H9 (cell line): ENCODE results near the gene TRPM3. TPM values are rescaled to one million over a fixed set of nuclear protein-coding genes. Genes with fewer than 3 reads are reported as not detected.

Experiments used
- DNase-seq: peaks from one replicate; pipeline ENCODE4 v3.0.0-alpha.2; 2017
- H2AFZ ChIP-seq: one replicate; pipeline ENCODE4 v1.6.1; 2013; ENCODE audit warnings: mild to moderate bottlenecking, low read length, control low read depth, moderate library complexity
- H2AK5ac ChIP-seq: 2 replicates; pipeline ENCODE4 v1.6.1; 2013; ENCODE audit warnings: low read length, control low read depth, mixed read lengths; ENCODE audit not compliant: insufficient read length
- H2BK120ac ChIP-seq: one replicate; pipeline ENCODE4 v1.6.1; 2013; ENCODE audit warnings: low read depth, mild to moderate bottlenecking, low read length, control low read depth, inconsistent platforms; ENCODE audit not compliant: poor library complexity, severe bottlenecking
- H2BK12ac ChIP-seq: 2 replicates; pipeline ENCODE4 v1.6.1; 2013; ENCODE audit warnings: low read length, control low read depth, mixed read lengths, low read depth; ENCODE audit not compliant: insufficient read length
- H2BK15ac ChIP-seq: 2 replicates; pipeline ENCODE4 v1.6.1; 2013; ENCODE audit warnings: low read depth, low read length, control low read depth
- H2BK20ac ChIP-seq: one replicate; pipeline ENCODE4 v1.6.1; 2013; ENCODE audit warnings: low read depth, mild to moderate bottlenecking, low read length, control low read depth, inconsistent platforms; ENCODE audit not compliant: poor library complexity, severe bottlenecking
- H2BK5ac ChIP-seq: 2 replicates; pipeline ENCODE4 v1.6.1; 2013; ENCODE audit warnings: low read length, control low read depth, mixed read lengths; ENCODE audit not compliant: insufficient read length
- H3K14ac ChIP-seq: 2 replicates; pipeline ENCODE4 v1.6.1; 2013; ENCODE audit warnings: low read length, control low read depth; ENCODE audit not compliant: insufficient read depth
- H3K18ac ChIP-seq: 2 replicates; pipeline ENCODE4 v1.6.1; 2013; ENCODE audit warnings: low read depth, mild to moderate bottlenecking, mixed read lengths, low read length, control low read depth; ENCODE audit not compliant: insufficient read length
- H3K23ac ChIP-seq: 2 replicates; pipeline ENCODE4 v1.6.1; 2013; ENCODE audit warnings: low read length, control low read depth, mixed read lengths, low read depth; ENCODE audit not compliant: insufficient read length
- H3K23me2 ChIP-seq: 2 replicates; pipeline ENCODE4 v1.6.1; 2013; ENCODE audit warnings: low read depth, mild to moderate bottlenecking, mixed read lengths, low read length, control low read depth; ENCODE audit not compliant: insufficient read length, poor library complexity, severe bottlenecking
- H3K27ac ChIP-seq: 2 replicates; pipeline ENCODE4 v1.5.1; 2013; ENCODE audit warnings: low read length, control low read depth, mixed read lengths, low read depth; ENCODE audit not compliant: insufficient read length
- H3K27me3 ChIP-seq: 2 replicates; pipeline ENCODE4 v1.6.1; 2013; ENCODE audit warnings: low read length, control low read depth, inconsistent platforms; ENCODE audit not compliant: insufficient read depth
- H3K4ac ChIP-seq: 2 replicates; pipeline ENCODE4 v1.6.1; 2013; ENCODE audit warnings: low read depth, mild to moderate bottlenecking, control low read depth, inconsistent platforms, low read length, moderate library complexity
- H3K4me1 ChIP-seq: 2 replicates; pipeline ENCODE4 v1.6.1; 2013; ENCODE audit warnings: low read length, control low read depth, inconsistent platforms; ENCODE audit not compliant: insufficient read depth
- H3K4me2 ChIP-seq: 2 replicates; pipeline ENCODE4 v1.6.1; 2013; ENCODE audit warnings: low read length, control low read depth, mixed read lengths; ENCODE audit not compliant: insufficient read length, insufficient read depth
- H3K56ac ChIP-seq: 2 replicates; pipeline ENCODE4 v1.6.1; 2013; ENCODE audit warnings: low read depth, mild to moderate bottlenecking, mixed read lengths, low read length, control low read depth; ENCODE audit not compliant: insufficient read length
- H3K79me1 ChIP-seq: 2 replicates; pipeline ENCODE4 v1.6.1; 2013; ENCODE audit warnings: low read depth, mild to moderate bottlenecking, moderate library complexity, low read length, control low read depth, inconsistent platforms; ENCODE audit not compliant: insufficient read depth, poor library complexity, severe bottlenecking
- H3K79me2 ChIP-seq: 2 replicates; pipeline ENCODE4 v1.6.1; 2013; ENCODE audit warnings: low read length, control low read depth, inconsistent platforms; ENCODE audit not compliant: insufficient read depth
- H3K9ac ChIP-seq: 2 replicates; pipeline ENCODE4 v1.6.1; 2013; ENCODE audit warnings: low read length, control low read depth, mixed read lengths; ENCODE audit not compliant: insufficient read length; ENCODE audit errors: extremely low read depth
- H3K9me3 ChIP-seq: one replicate; pipeline ENCODE4 v1.6.1; 2013; ENCODE audit warnings: low read depth, low read length, inconsistent platforms; ENCODE audit not compliant: control insufficient read depth
- H3T11ph ChIP-seq: one replicate; pipeline ENCODE4 v1.6.1; 2013; ENCODE audit warnings: mild to moderate bottlenecking, low read length, control low read depth, inconsistent platforms
- H4K20me1 ChIP-seq: one replicate; pipeline ENCODE4 v1.6.1; 2013; ENCODE audit not compliant: control insufficient read depth, insufficient read length, insufficient read depth
- H4K5ac ChIP-seq: 2 replicates; pipeline ENCODE4 v1.6.1; 2013; ENCODE audit warnings: low read depth, mild to moderate bottlenecking, mixed read lengths, low read length, control low read depth; ENCODE audit not compliant: insufficient read length
- H4K8ac ChIP-seq: replicated peaks from 2 replicates; pipeline ENCODE4 v1.6.1; 2013; ENCODE audit warnings: low read length, control low read depth, mixed read lengths, low read depth; ENCODE audit not compliant: insufficient read length
- H4K91ac ChIP-seq: 2 replicates; pipeline ENCODE4 v1.6.1; 2013; ENCODE audit warnings: low read depth, mild to moderate bottlenecking, moderate library complexity, mixed read lengths, low read length, control low read depth; ENCODE audit not compliant: insufficient read length
- H3K27ac Mint-ChIP-seq, 3 experiments: 2 replicates in 2 of 3; 3 replicates in 1 of 3; pipeline ENCODE4 v1.8.0; 2020 to 2021; ENCODE audit warnings: mixed read lengths in 3 of 3, mild to moderate bottlenecking in 1 of 3, moderate library complexity in 1 of 3
- H3K27me3 Mint-ChIP-seq: 2 replicates; pipeline ENCODE4 v1.8.0; 2021; ENCODE audit warnings: low read depth, mild to moderate bottlenecking, moderate library complexity, mixed read lengths
- H3K36me3 Mint-ChIP-seq, 3 experiments: 2 replicates in 2 of 3; 3 replicates in 1 of 3; pipeline ENCODE4 v1.8.0; 2020 to 2021; ENCODE audit warnings: low read depth in 3 of 3, mixed read lengths in 3 of 3; ENCODE audit not compliant: insufficient read depth in 1 of 3
- H3K4me1 Mint-ChIP-seq, 2 experiments: 2 replicates each; pipeline ENCODE4 v1.8.0; 2020; ENCODE audit warnings: mixed read lengths in 2 of 2
- H3K4me3 Mint-ChIP-seq, 2 experiments: 2 replicates in 1 of 2; 3 replicates in 1 of 2; pipeline ENCODE4 v1.8.0; 2020 to 2021; ENCODE audit warnings: mild to moderate bottlenecking in 2 of 2, mixed read lengths in 2 of 2, moderate library complexity in 1 of 2
- H3K9me3 Mint-ChIP-seq, 2 experiments: 2 replicates in 1 of 2; 3 replicates in 1 of 2; pipeline ENCODE4 v1.8.0; 2020; ENCODE audit warnings: mild to moderate bottlenecking in 2 of 2, mixed read lengths in 2 of 2, moderate library complexity in 1 of 2
- WGBS: extraction: QIAGEN DNeasy Blood & Tissue Kit; methylation state at CpG from one replicate; pipeline ENCODE4 v1.1.7; 2013; ENCODE audit warnings: missing lambda C conversion rate, low lambda C conversion rate, mixed read lengths; ENCODE audit not compliant: insufficient read length; ENCODE audit errors: extremely low coverage; 5-methylcytosine and 5-hydroxymethylcytosine counted together
- total RNA-seq: library from RNA; stranded (reverse); gene quantifications from 2 replicates; pipeline ENCODE4 v1.2.1, GENCODE V29; 2021
- TF ChIP-seq, protein P1 (sequence below): fragments of 200-600 bp; sonication (generic); conservative IDR thresholded peaks from 3 replicates; pipeline ENCODE4 v1.8.0; 2021; ENCODE audit warnings: antibody characterized with exemption, mild to moderate bottlenecking

TRPM3 gene
- total RNA-seq, 1 experiment from 2014 or later = 10.3 TPM

- no peak for DNase-seq
- no peak overlapping the region for H4K5ac ChIP-seq
- H2BK15ac ChIP-seq = no peak overlapping the region
- no peak overlapping the region for H2AFZ ChIP-seq
- H4K8ac ChIP-seq = no peak overlapping the region
- no peak overlapping the region for H3K56ac ChIP-seq
- no peak overlapping the region for H3K18ac ChIP-seq
- Mint-ChIP-seq H3K27ac (no peak overlapping the region), H3K27me3 (peaks cover 1% of the 10 kb centered on the region; the same call in 1 of the 2 replicates), H3K9me3 (no peaks in the 10 kb centered on the region), H3K4me1 (peaks cover 4 to 6% of the 10 kb centered on the region in 2 experiments; a peak in 3 of 4 replicates), H3K4me3 (no peak overlapping the region), H3K36me3 (no peaks in the 10 kb centered on the region)
- no peak overlapping the region for H2BK120ac ChIP-seq
- H4K20me1 ChIP-seq = no peaks in the 10 kb centered on the region
- no peaks in the 10 kb centered on the region for H3K9me3 ChIP-seq
- TF ChIP-seq, protein P1, sequence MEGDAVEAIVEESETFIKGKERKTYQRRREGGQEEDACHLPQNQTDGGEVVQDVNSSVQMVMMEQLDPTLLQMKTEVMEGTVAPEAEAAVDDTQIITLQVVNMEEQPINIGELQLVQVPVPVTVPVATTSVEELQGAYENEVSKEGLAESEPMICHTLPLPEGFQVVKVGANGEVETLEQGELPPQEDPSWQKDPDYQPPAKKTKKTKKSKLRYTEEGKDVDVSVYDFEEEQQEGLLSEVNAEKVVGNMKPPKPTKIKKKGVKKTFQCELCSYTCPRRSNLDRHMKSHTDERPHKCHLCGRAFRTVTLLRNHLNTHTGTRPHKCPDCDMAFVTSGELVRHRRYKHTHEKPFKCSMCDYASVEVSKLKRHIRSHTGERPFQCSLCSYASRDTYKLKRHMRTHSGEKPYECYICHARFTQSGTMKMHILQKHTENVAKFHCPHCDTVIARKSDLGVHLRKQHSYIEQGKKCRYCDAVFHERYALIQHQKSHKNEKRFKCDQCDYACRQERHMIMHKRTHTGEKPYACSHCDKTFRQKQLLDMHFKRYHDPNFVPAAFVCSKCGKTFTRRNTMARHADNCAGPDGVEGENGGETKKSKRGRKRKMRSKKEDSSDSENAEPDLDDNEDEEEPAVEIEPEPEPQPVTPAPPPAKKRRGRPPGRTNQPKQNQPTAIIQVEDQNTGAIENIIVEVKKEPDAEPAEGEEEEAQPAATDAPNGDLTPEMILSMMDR = no peak
- no peaks in the 10 kb centered on the region for H3K79me2 ChIP-seq
- no peak overlapping the region for H2BK20ac ChIP-seq
- no peak overlapping the region for H3K9ac ChIP-seq
- no peak overlapping the region for H2BK12ac ChIP-seq
- H3K27me3 ChIP-seq = no peaks in the 10 kb centered on the region
- H3K4me1 ChIP-seq = no peaks in the 10 kb centered on the region
- no peak overlapping the region for H4K91ac ChIP-seq
- H3K4ac ChIP-seq = no peak overlapping the region
- H3K79me1 ChIP-seq = no peaks in the 10 kb centered on the region
- no peak overlapping the region for H3K27ac ChIP-seq
- no peak overlapping the region for H3K14ac ChIP-seq
- H3T11ph ChIP-seq = no peak overlapping the region
- no peak overlapping the region for H2BK5ac ChIP-seq
- no peaks in the 10 kb centered on the region for H3K23me2 ChIP-seq
- WGBS = no CpG with 5 or more reads among the region's 1 CpG
- H2AK5ac ChIP-seq = no peak overlapping the region
- no peak overlapping the region for H3K4me2 ChIP-seq
- no peak overlapping the region for H3K23ac ChIP-seq
Observed at GRCh38 chr9:70499621-70500020, 621.8 kb downstream of the TRPM3 start.
